Stimulated activated CD4-positive, alpha-beta T cell treated with anti-CD3 and anti-CD28 coated beads, TNF-alpha, amount 100 ng/mL, for 48 hours (primary cell): ENCODE results near the gene PCDH17.

Experiments used
- DNase-seq, 3 donors: peaks; one replicate each; pipeline ENCODE4 v3.0.0-alpha.2; 2020; ENCODE audit warnings: low read depth in 3 of 3

Gene PCDH17

DNA sequence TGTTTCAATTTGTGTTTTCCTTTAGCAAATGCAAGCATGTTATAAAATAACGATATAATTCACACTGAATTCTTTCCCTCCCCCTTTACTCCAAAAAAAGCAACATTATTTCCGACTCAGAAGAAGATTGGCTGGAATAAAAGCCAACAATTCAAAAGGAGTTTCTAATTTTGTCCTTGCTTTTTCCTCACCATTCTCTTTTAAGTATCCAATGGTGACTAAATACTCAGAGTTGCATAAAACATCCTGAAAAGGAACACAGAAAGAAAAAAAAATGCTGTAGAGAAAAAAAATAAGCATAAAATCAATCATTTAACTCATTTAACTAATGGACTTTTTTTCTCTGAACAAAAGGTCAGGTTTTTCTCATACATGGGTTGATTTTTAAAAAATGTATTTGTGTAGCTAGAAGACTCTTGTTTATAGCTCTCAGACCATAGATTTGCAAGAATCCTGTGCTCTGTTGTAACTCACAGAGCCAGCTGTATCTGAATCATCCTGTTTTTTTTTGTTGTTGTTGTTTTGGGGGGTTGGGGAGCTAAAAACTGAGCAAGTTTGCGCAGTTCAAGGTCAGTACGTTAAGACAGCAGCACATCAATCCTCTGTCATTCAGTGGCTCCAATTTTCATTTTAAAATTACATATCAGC, 108.1 kb downstream of the PCDH17 start:
- DNase-seq, result no peak

DNA sequence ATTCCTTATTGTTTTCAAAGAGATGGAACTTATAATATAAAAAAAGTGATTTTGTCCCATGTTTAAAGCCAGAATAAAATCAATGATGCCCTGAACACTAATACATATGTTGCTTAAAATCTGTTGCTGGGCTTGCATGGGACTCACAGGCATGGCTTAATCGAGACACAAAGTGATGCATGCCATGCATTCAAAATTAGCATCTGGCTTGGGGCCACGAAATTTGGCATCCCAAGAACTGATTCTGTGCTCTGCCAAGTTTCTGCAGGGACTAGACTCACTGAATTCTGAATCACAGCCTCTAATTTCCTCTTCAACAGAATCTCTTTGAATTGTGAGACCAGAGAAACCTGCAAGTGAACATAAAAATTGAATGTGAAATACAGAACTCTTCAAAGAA, 109.2 kb downstream of the PCDH17 start:
- DNase-seq, result no peak

DNA sequence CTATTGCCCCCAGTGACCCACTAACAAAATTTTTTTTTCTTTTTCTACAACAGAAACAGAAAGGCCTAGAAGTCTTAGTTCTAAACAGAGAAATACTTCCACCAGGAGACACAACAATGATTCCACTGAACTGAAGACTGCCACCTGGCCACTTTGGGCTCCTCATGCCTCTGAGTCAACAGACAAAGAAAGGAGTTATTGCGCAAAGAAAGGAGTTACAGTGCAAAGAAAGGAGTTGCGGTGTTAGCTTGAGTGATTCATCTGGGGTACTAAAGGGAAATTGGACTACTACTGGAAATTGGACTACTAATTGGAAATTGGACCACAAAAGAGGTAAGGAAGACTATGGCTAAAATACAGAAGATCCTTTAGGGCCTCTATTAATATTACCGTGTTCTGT, 116.6 kb downstream of the PCDH17 start:
- no peak for DNase-seq

DNA sequence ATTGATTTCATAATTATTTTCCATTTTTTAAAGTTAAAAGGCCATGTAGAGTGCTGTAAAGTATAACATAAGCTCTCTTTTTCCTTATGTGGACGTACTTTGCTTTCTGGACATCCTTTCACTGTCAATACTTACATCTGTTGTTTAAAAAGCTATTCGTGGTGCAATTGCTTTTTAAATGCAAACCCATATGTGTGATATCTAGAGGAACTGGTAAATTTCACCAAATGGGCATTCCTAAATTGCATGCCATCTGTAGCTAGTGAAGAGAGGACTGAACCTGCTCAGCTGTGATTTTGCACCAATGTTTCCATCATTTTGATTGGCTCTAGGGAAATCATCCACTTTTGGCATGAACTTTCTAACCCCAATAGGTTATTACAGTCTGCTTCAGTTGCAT, 129.4 kb downstream of the PCDH17 start:
- DNase-seq, result no peak

DNA sequence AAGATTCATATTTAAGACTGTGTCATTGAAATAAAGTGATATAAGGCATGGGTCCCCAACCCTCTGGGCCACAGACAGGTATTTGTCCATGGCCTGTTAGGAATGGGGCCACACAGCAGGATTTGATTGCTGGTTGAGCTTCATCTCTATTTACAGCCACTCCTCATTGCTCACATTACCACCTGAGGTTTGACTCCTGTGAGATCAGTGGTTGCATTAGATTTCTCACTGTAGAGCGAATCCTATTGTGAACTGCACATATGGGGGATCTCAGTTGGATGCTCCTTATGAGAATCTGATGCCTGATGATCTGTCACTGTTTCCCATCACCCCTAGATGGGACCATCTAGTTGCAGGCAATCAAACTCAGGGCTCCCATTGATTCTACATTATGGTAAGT, 132.1 kb downstream of the PCDH17 start:
- DNase-seq, result no peak
